GM12878 (cell line): ENCODE data around the gene DGLUCY. TPM values are rescaled to one million over a fixed set of nuclear protein-coding genes. Genes with fewer than 3 reads are reported as not detected.
A peak's percentile ranks its signal among the peaks of the same experiment; 100 is the strongest.

Experiments used
- ATAC-seq: fragments of 200-7000 bp; cut with Tn5 transposase; 3 replicates; pipeline ENCODE4 v1.9.1; 2020; ENCODE audit warnings: mild to moderate bottlenecking, moderate library complexity
- BruUV-seq: library from RNA; stranded (reverse); fragments of 400-500 nt; replicated peaks from 2 replicates; lab custom pipeline; 2021; lab: Mats Ljungman, UMichigan
- CTCF ChIA-PET: fragments of 300-600 bp; sonication (Branson Sonifier 250); formaldehyde crosslinking; extraction: SDS; loops from one replicate; lab custom pipeline; 2021; ENCODE audit warnings: inconsistent platforms; lab: Yijun Ruan, JAX
- POLR2A ChIA-PET: fragments of 350-600 bp; formaldehyde crosslinking; extraction: SDS; loops from one replicate; lab custom pipeline; 2021; ENCODE audit warnings: inconsistent platforms; lab: Charles Lee
- RAD21 ChIA-PET: fragments of 300-600 bp; sonication (Branson Sonifier 250); formaldehyde crosslinking; loops from one replicate; lab custom pipeline; 2023; ENCODE audit warnings: antibody characterized with exemption; ENCODE audit not compliant: unreplicated experiment; lab: Charles Lee
- SMC1A ChIA-PET: fragments of 300-600 bp; sonication (Branson Sonifier 250); formaldehyde crosslinking; loops from one replicate; lab custom pipeline; 2023; ENCODE audit not compliant: unreplicated experiment, uncharacterized antibody; lab: Charles Lee
- DNase-seq: peaks from one replicate; pipeline ENCODE4 v3.0.0-alpha.2; 2011; ENCODE audit warnings: low read depth, low spot score
- FAIRE-seq: peaks from 3 replicates; lab custom pipeline; 2011; peaks lifted over from hg19 to GRCh38; lab: Jason Lieb, UNC
- H2AFZ ChIP-seq: 2 replicates; pipeline ENCODE4 v1.6.0; 2011; ENCODE audit warnings: low read depth, low read length, control low read depth; ENCODE audit not compliant: control insufficient read depth
- H3K27ac ChIP-seq: 2 replicates; pipeline ENCODE4 v1.5.1; 2011; ENCODE audit warnings: control low read depth; ENCODE audit not compliant: control insufficient read depth, insufficient read depth
- H3K27me3 ChIP-seq, 2 experiments: replicated peaks in 1 of 2; 2 replicates each; pipeline versions ENCODE4 v1.6.0 to v1.6.1; 2011; ENCODE audit warnings: low read length in 1 of 2; ENCODE audit not compliant: control insufficient read depth in 2 of 2, insufficient read depth in 2 of 2
- H3K36me3 ChIP-seq, 2 experiments: 2 replicates each; pipeline ENCODE4 v1.5.1; 2011; ENCODE audit warnings: low read length in 1 of 2; ENCODE audit not compliant: control insufficient read depth in 2 of 2, insufficient read depth in 2 of 2
- H3K4me1 ChIP-seq: 2 replicates; pipeline ENCODE4 v1.6.1; 2011; ENCODE audit warnings: mild to moderate bottlenecking, low read length, moderate library complexity, mixed read lengths; ENCODE audit not compliant: control insufficient read depth, insufficient read depth
- H3K4me2 ChIP-seq: 2 replicates; pipeline ENCODE4 v1.6.0; 2011; ENCODE audit warnings: control low read depth; ENCODE audit not compliant: control insufficient read depth, insufficient read depth
- H3K4me3 ChIP-seq: fragments of 200-600 bp; sonication (generic); 2 replicates; pipeline ENCODE4 v1.5.1; 2016
- H3K79me2 ChIP-seq: 2 replicates; pipeline ENCODE4 v1.6.0; 2011; ENCODE audit warnings: low read length; ENCODE audit not compliant: control insufficient read depth, insufficient read depth
- H3K9ac ChIP-seq: 2 replicates; pipeline ENCODE4 v1.8.0; 2011; ENCODE audit warnings: low read length, control low read depth, mixed read lengths; ENCODE audit not compliant: control insufficient read depth, insufficient read depth
- H3K9me3 ChIP-seq: replicated peaks from 3 replicates; pipeline ENCODE4 v1.5.1; 2011; ENCODE audit warnings: mild to moderate bottlenecking, low read length; ENCODE audit not compliant: control insufficient read depth, insufficient read depth
- H4K20me1 ChIP-seq: 2 replicates; pipeline ENCODE4 v1.6.0; 2011; ENCODE audit not compliant: control insufficient read depth, insufficient read depth
- EED ChIP-seq: sonication (generic); IDR thresholded peaks from 2 replicates; pipeline ENCODE4 v1.6.1; 2016; ENCODE audit warnings: antibody characterized with exemption, low read depth
- FOXM1 ChIP-seq: IDR thresholded peaks from 2 replicates; pipeline ENCODE4 v1.6.1; 2012; ENCODE audit warnings: low read depth, mild to moderate bottlenecking, inconsistent platforms, low read length, moderate library complexity
- IKZF1 ChIP-seq: fragments of 450-650 bp; conservative IDR thresholded peaks from 2 replicates; pipeline ENCODE4 v1.6.1; 2017; ENCODE audit warnings: antibody characterized with exemption, mild to moderate bottlenecking
- IKZF2 ChIP-seq, 2 experiments: fragments of 450-650 bp; IDR thresholded peaks; 2 replicates each; pipeline ENCODE4 v1.6.1; 2017; ENCODE audit warnings: mild to moderate bottlenecking in 2 of 2, moderate library complexity in 2 of 2
- POU2F2 ChIP-seq: IDR thresholded peaks from 3 replicates; pipeline ENCODE4 v1.6.1; 2011; ENCODE audit warnings: low read depth, mild to moderate bottlenecking, low read length, borderline replicate concordance
- RUNX3 ChIP-seq: IDR thresholded peaks from 2 replicates; pipeline ENCODE4 v1.6.1; 2012; ENCODE audit warnings: low read length, inconsistent platforms
- SPI1 ChIP-seq: IDR thresholded peaks from 2 replicates; pipeline ENCODE4 v1.6.1; 2011; ENCODE audit warnings: low read depth, mild to moderate bottlenecking, low read length, moderate library complexity, borderline replicate concordance; ENCODE audit not compliant: insufficient read depth
- STAT3 ChIP-seq: IDR thresholded peaks from 2 replicates; pipeline ENCODE4 v1.6.1; 2011; ENCODE audit warnings: low read depth, low read length, improper control_type of control experiment
- WGBS: methylation state at CpG from one replicate; pipeline ENCODE4 v1.1.6; 2016; ENCODE audit warnings: low lambda C conversion rate; ENCODE audit not compliant: insufficient replicate concordance, insufficient coverage; ENCODE audit errors: missing lambda C conversion rate; 5-methylcytosine and 5-hydroxymethylcytosine counted together
- in situ Hi-C: fragments of 300-500 bp; cut with MboI; formaldehyde crosslinking; loops from 9 replicates; pipeline ENCODE4 v1.14.3; 2018; ENCODE audit warnings: mixed read lengths
- intact Hi-C: fragments of 100-400 bp; cut with micrococcal nuclease; formaldehyde crosslinking; loops from one replicate; pipeline ENCODE4 v1.14.2; 2022; ENCODE audit not compliant: unreplicated experiment
- polyA plus RNA-seq, 11 experiments: library from polyadenylated mRNA; depleted of rRNA in 4 of 11; unstranded in 6 of 11; stranded (reverse) in 5 of 11; fragments of >200 nt; fragmentation: Nextera tagmentation in 4 of 11; fragmentation: Illumina TruSeq in 1 of 11; extraction: Ambion mirVana in 4 of 11; extraction: Trizol in 1 of 11; gene quantifications; 1 replicate in 1 of 11; 2 replicates in 10 of 11; pipeline versions ENCODE4 v1.2.1 to v1.2.3, GENCODE V29; 2011 to 2016; ENCODE audit warnings: inconsistent platforms in 2 of 11, missing spikeins in 2 of 11, low read depth in 1 of 11
- total RNA-seq, 4 experiments: library from RNA; depleted of rRNA in 3 of 4; stranded (reverse); fragments of >200 nt in 3 of 4; fragmentation: Illumina TruSeq in 1 of 4; extraction: Trizol in 1 of 4; gene quantifications; 2 replicates each; pipeline versions ENCODE4 v1.2.1 to v1.2.3, GENCODE V29; 2013 to 2021

Gene DGLUCY
- total and polyA plus RNA-seq, 10 of the 15 experiments (the other 5 are each of a cell fraction or from before 2014, with no cell fraction given), result 15.0 to 70.3 (median 55.1) TPM

DNA sequence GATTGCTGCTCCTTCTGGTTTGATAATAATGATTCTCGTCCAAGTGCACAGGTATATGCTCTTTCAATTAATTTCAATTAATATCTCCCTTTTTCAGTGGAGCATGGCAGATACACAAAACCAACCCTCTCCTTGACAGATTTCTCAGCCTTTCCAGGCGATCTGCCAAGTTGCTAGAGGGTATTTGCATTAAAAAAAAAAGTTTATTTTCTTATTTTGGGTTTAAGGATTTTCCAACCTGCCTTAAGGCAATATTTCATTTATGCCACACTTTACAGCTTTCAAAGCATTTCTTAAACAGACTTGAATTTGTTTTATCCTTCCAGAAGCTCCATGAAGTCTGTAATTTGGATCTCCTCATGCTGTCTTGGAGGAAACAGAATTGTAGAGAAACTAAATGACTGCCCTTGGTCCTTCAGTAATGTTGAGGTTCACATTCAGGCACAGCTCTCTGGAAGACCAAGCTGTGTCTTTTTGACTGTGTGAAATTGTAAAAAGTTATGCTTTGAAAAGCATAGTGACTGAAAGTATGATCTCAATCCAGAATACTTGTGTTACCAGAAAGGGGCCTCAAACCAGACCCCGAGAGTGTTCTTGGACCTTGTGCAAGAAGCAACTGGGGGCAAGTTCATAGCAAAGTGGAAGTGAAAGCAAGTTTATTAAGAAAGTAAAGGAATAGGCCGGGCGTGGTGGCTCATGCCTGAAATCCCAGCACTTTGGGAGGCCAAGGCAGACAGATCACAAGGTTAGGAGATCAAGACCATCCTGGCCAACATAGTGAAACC is 2.3 kb downstream of the DGLUCY start:
- ChIA-PET SMC1A (interaction anchor here (0.6 to 4.2 kb wide), 17 partner anchors 8 to 392 kb away, joined by 3 to 68 read pairs (median 4); partner anchors contain the start of gene RPS6KA5), POLR2A (interaction anchor here (0.5 to 3.9 kb wide), 13 partner anchors 9 to 266 kb away, joined by 3 to 94 read pairs (median 5); partner anchors contain the start of genes GPR68 and RPS6KA5), CTCF (interaction anchor here (0.8 to 4.2 kb wide), 10 partner anchors 9 to 212 kb away, joined by 3 to 28 read pairs (median 9); partner anchors contain the start of gene RPS6KA5), RAD21 (interaction anchor here (0.9 to 5.3 kb wide), 13 partner anchors 11 to 212 kb away, joined by 3 to 63 read pairs (median 4); partner anchors contain the start of gene RPS6KA5)
- in situ Hi-C loops, result no loop called here
- FAIRE-seq (no peak), ATAC-seq (no peak), DNase-seq (no peak)
- H2AFZ ChIP-seq, result no peak overlapping the region
- 10% methylated on average over 5 of the region's 5 CpGs for WGBS
- no TSS peak for BruUV-seq
- TF ChIP-seq RUNX3, result peak; percentile 37; the same call in 1 of the 2 replicates
- peak; percentile 43; the same call in 1 of the 2 replicates for TF ChIP-seq FOXM1
- TF ChIP-seq IKZF1, result peak; percentile 19; the same call in 1 of the 2 replicates
- TF ChIP-seq SPI1, result peak; percentile 33; the same call in 1 of the 2 replicates
- 0 out of 2 replicates have a peak, but pooled peaks have one; percentile 21 for TF ChIP-seq EED
- no peak for TF ChIP-seq POU2F2
- no peak for TF ChIP-seq STAT3
- TF ChIP-seq IKZF2 (IDR thresholded peaks at IDR 0.05), result 0 out of 4 replicates have a peak, but pooled peaks of 1 of the 2 experiments have one; percentile 13
- peak overlapping the region; percentile 75 for H3K4me2 ChIP-seq
- peaks cover 58% of the 10 kb centered on the region for H3K79me2 ChIP-seq
- H3K27ac ChIP-seq, result peak overlapping the region; percentile 98
- peak overlapping the region; percentile 100 for H3K4me3 ChIP-seq
- peaks cover 15% of the 10 kb centered on the region for H3K4me1 ChIP-seq
- intact Hi-C loops, result loop anchor here (5.0 kb wide), 1 partner anchor 109 kb away; no protein-coding TSS in a partner anchor
- H3K9me3 ChIP-seq, result no peaks in the 10 kb centered on the region
- H3K27me3 ChIP-seq, result no peaks in the 10 kb centered on the region
- no peaks in the 10 kb centered on the region; the same call in 1 of the 2 replicates for H4K20me1 ChIP-seq
- H3K9ac ChIP-seq, result peak overlapping the region; percentile 89
- peaks cover 0 to 3% of the 10 kb centered on the region in 2 experiments; a peak in 3 of 4 replicates for H3K36me3 ChIP-seq
